ENCODE data around the gene OSBPL9. TPM values are rescaled to one million over a fixed set of nuclear protein-coding genes. Genes with fewer than 3 reads are reported as not detected.

OSBPL9 gene
- total and polyA plus RNA-seq, 2 experiments from 2014 or later = 82.7 to 102 TPM

DNA sequence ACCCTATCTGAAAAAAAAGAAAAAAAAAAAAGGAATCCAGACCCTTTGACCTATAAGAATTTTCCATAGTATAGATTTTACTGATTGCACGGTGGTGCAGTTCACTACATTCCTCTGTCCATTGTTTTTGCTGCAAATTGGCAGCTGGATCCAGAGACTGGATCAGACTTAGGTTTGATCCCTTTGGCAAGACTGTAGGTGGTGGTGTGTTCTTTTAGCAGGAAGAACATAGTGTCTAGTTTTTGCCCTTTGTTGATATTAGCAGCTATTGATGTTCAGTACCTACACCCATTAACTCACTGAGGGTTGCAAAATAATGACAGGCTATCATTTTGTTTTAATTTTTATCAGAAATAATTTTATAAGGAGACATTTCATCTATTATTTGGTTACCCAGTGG is 37.1 kb downstream of the OSBPL9 start:
- DNase-seq (ENCODE audit: low spot score) (no peak), ATAC-seq (no peak)
- H3K4me1 Mint-ChIP-seq = peaks cover 17% of the 10 kb centered on the region
- no peaks in the 10 kb centered on the region for H3K27me3 ChIP-seq (ENCODE audit: insufficient read depth)
- no peaks in the 10 kb centered on the region for H3K9me2 ChIP-seq (ENCODE audit: insufficient read depth)
- H3K36me3 ChIP-seq (ENCODE audit: insufficient read depth) = no peaks in the 10 kb centered on the region
- no peak for TF ChIP-seq EZH2 (IDR thresholded peaks at IDR 0.05; ENCODE audit: low read depth, unreplicated experiment)
- TF ChIP-seq, protein P1, sequence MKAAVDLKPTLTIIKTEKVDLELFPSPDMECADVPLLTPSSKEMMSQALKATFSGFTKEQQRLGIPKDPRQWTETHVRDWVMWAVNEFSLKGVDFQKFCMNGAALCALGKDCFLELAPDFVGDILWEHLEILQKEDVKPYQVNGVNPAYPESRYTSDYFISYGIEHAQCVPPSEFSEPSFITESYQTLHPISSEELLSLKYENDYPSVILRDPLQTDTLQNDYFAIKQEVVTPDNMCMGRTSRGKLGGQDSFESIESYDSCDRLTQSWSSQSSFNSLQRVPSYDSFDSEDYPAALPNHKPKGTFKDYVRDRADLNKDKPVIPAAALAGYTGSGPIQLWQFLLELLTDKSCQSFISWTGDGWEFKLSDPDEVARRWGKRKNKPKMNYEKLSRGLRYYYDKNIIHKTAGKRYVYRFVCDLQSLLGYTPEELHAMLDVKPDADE (IDR thresholded peaks at IDR 0.05) = no peak
- no peak for TF ChIP-seq NANOG (IDR thresholded peaks at IDR 0.05; ENCODE audit: borderline replicate concordance)
- TF ChIP-seq JUNB (IDR thresholded peaks at IDR 0.05; ENCODE audit: unreplicated experiment) = no peak
- TF ChIP-seq, protein P2, sequence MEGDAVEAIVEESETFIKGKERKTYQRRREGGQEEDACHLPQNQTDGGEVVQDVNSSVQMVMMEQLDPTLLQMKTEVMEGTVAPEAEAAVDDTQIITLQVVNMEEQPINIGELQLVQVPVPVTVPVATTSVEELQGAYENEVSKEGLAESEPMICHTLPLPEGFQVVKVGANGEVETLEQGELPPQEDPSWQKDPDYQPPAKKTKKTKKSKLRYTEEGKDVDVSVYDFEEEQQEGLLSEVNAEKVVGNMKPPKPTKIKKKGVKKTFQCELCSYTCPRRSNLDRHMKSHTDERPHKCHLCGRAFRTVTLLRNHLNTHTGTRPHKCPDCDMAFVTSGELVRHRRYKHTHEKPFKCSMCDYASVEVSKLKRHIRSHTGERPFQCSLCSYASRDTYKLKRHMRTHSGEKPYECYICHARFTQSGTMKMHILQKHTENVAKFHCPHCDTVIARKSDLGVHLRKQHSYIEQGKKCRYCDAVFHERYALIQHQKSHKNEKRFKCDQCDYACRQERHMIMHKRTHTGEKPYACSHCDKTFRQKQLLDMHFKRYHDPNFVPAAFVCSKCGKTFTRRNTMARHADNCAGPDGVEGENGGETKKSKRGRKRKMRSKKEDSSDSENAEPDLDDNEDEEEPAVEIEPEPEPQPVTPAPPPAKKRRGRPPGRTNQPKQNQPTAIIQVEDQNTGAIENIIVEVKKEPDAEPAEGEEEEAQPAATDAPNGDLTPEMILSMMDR (conservative IDR thresholded peaks at IDR 0.05; ENCODE audit: low read depth in 2 of 2) = no peak
- TF ChIP-seq, protein P3, sequence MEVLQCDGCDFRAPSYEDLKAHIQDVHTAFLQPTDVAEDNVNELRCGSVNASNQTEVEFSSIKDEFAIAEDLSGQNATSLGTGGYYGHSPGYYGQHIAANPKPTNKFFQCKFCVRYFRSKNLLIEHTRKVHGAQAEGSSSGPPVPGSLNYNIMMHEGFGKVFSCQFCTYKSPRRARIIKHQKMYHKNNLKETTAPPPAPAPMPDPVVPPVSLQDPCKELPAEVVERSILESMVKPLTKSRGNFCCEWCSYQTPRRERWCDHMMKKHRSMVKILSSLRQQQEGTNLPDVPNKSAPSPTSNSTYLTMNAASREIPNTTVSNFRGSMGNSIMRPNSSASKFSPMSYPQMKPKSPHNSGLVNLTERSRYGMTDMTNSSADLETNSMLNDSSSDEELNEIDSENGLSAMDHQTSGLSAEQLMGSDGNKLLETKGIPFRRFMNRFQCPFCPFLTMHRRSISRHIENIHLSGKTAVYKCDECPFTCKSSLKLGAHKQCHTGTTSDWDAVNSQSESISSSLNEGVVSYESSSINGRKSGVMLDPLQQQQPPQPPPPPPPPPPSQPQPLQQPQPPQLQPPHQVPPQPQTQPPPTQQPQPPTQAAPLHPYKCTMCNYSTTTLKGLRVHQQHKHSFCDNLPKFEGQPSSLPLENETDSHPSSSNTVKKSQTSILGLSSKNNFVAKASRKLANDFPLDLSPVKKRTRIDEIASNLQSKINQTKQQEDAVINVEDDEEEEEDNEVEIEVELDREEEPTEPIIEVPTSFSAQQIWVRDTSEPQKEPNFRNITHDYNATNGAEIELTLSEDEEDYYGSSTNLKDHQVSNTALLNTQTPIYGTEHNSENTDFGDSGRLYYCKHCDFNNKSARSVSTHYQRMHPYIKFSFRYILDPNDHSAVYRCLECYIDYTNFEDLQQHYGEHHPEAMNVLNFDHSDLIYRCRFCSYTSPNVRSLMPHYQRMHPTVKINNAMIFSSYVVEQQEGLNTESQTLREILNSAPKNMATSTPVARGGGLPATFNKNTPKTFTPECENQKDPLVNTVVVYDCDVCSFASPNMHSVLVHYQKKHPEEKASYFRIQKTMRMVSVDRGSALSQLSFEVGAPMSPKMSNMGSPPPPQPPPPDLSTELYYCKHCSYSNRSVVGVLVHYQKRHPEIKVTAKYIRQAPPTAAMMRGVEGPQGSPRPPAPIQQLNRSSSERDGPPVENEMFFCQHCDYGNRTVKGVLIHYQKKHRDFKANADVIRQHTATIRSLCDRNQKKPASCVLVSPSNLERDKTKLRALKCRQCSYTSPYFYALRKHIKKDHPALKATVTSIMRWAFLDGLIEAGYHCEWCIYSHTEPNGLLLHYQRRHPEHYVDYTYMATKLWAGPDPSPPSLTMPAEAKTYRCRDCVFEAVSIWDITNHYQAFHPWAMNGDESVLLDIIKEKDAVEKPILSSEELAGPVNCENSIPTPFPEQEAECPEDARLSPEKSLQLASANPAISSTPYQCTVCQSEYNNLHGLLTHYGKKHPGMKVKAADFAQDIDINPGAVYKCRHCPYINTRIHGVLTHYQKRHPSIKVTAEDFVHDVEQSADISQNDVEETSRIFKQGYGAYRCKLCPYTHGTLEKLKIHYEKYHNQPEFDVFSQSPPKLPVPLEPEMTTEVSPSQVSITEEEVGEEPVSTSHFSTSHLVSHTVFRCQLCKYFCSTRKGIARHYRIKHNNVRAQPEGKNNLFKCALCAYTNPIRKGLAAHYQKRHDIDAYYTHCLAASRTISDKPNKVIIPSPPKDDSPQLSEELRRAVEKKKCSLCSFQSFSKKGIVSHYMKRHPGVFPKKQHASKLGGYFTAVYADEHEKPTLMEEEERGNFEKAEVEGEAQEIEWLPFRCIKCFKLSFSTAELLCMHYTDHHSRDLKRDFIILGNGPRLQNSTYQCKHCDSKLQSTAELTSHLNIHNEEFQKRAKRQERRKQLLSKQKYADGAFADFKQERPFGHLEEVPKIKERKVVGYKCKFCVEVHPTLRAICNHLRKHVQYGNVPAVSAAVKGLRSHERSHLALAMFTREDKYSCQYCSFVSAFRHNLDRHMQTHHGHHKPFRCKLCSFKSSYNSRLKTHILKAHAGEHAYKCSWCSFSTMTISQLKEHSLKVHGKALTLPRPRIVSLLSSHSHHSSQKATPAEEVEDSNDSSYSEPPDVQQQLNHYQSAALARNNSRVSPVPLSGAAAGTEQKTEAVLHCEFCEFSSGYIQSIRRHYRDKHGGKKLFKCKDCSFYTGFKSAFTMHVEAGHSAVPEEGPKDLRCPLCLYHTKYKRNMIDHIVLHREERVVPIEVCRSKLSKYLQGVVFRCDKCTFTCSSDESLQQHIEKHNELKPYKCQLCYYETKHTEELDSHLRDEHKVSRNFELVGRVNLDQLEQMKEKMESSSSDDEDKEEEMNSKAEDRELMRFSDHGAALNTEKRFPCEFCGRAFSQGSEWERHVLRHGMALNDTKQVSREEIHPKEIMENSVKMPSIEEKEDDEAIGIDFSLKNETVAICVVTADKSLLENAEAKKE (CRISPR knock-in tag; IDR thresholded peaks at IDR 0.05) = no peak
- TF ChIP-seq, protein P4, sequence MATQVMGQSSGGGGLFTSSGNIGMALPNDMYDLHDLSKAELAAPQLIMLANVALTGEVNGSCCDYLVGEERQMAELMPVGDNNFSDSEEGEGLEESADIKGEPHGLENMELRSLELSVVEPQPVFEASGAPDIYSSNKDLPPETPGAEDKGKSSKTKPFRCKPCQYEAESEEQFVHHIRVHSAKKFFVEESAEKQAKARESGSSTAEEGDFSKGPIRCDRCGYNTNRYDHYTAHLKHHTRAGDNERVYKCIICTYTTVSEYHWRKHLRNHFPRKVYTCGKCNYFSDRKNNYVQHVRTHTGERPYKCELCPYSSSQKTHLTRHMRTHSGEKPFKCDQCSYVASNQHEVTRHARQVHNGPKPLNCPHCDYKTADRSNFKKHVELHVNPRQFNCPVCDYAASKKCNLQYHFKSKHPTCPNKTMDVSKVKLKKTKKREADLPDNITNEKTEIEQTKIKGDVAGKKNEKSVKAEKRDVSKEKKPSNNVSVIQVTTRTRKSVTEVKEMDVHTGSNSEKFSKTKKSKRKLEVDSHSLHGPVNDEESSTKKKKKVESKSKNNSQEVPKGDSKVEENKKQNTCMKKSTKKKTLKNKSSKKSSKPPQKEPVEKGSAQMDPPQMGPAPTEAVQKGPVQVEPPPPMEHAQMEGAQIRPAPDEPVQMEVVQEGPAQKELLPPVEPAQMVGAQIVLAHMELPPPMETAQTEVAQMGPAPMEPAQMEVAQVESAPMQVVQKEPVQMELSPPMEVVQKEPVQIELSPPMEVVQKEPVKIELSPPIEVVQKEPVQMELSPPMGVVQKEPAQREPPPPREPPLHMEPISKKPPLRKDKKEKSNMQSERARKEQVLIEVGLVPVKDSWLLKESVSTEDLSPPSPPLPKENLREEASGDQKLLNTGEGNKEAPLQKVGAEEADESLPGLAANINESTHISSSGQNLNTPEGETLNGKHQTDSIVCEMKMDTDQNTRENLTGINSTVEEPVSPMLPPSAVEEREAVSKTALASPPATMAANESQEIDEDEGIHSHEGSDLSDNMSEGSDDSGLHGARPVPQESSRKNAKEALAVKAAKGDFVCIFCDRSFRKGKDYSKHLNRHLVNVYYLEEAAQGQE (IDR thresholded peaks at IDR 0.05; ENCODE audit: unreplicated experiment) = no peak
- no peak for TF ChIP-seq ZNF114 (CRISPR knock-in tag; IDR thresholded peaks at IDR 0.05)
- no peak for TF ChIP-seq ZNF331 (CRISPR knock-in tag; IDR thresholded peaks at IDR 0.05; ENCODE audit: low read depth)
- TF ChIP-seq STAT1 (IDR thresholded peaks at IDR 0.05; ENCODE audit: unreplicated experiment) = no peak
- TF ChIP-seq CREB1 (CRISPR knock-in tag; IDR thresholded peaks at IDR 0.05; ENCODE audit: low read depth) = no peak
- no peak for TF ChIP-seq EZH2phosphoT487 (IDR thresholded peaks at IDR 0.05; ENCODE audit: unreplicated experiment)
- no peak for TF ChIP-seq POLR2AphosphoS5 (IDR thresholded peaks at IDR 0.05; ENCODE audit: low read depth)
- no peak overlapping the region for H3K27ac Mint-ChIP-seq
- peaks cover 16% of the 10 kb centered on the region; the same call in 1 of the 2 replicates for H3K4me1 ChIP-seq (ENCODE audit: insufficient read depth)
- no peak overlapping the region for H3K4me3 ChIP-seq
- no peaks in the 10 kb centered on the region for H3K36me3 Mint-ChIP-seq (ENCODE audit: low read depth)
- no peaks in the 10 kb centered on the region for H3K9me3 Mint-ChIP-seq
- H4K20me1 ChIP-seq (replicated peaks; ENCODE audit: insufficient read depth) = no peaks in the 10 kb centered on the region; the same call in 1 of the 2 replicates
- H3K27ac ChIP-seq (ENCODE audit: low read depth) = no peak overlapping the region
- no peaks in the 10 kb centered on the region for H3F3A ChIP-seq (replicated peaks; ENCODE audit: low read depth)
- no peak overlapping the region for H2AFZ ChIP-seq
- H3K79me2 ChIP-seq (replicated peaks; ENCODE audit: insufficient read depth) = 0 out of 2 replicates have a peak, but pooled peaks cover 8% of the 10 kb centered on the region
- no peak overlapping the region for H3K4me3 Mint-ChIP-seq
- H3K27me3 Mint-ChIP-seq (ENCODE audit: insufficient read depth, low read depth, poor library complexity) = no peaks in the 10 kb centered on the region
- no peak overlapping the region for H3K4me2 ChIP-seq
